ENCODE measurements around the gene HDDC3. TPM values are rescaled to one million over a fixed set of nuclear protein-coding genes. Genes with fewer than 3 reads are reported as not detected.

The HDDC3 gene
- total RNA-seq, 6 experiments from 2014 or later: 8.8 to 17.6 (median 11.5) TPM

- DNase-seq: no peak
- Histone ChIP-seq H3K9me3 (no peaks in the 10 kb centered on the region), H3K27ac (no peak overlapping the region), H3K36me3 (peaks cover 0 to 32% (median 11%) of the 10 kb centered on the region in 4 donors), H3K4me1 (peaks cover 0 to 17% (median under 1%) of the 10 kb centered on the region in 4 donors), H3K4me3 (no peak overlapping the region), H3K27me3 (no peaks in the 10 kb centered on the region)
- intact Hi-C loops (cut with DNase I): no loop called here
- ATAC-seq: no peak
- 75% methylated on average over 1 of the region's 1 CpG for WGBS (ENCODE audit: insufficient coverage, low coverage, low lambda C conversion rate, missing lambda C conversion rate)
- TF ChIP-seq POLR2A (IDR thresholded peaks at IDR 0.05) (no peak), CTCF (IDR thresholded peaks at IDR 0.05) (no peak)
These were observed 4.5 kb upstream of the HDDC3 start for GRCh38 chr15:90936823-90937222.

DNA sequence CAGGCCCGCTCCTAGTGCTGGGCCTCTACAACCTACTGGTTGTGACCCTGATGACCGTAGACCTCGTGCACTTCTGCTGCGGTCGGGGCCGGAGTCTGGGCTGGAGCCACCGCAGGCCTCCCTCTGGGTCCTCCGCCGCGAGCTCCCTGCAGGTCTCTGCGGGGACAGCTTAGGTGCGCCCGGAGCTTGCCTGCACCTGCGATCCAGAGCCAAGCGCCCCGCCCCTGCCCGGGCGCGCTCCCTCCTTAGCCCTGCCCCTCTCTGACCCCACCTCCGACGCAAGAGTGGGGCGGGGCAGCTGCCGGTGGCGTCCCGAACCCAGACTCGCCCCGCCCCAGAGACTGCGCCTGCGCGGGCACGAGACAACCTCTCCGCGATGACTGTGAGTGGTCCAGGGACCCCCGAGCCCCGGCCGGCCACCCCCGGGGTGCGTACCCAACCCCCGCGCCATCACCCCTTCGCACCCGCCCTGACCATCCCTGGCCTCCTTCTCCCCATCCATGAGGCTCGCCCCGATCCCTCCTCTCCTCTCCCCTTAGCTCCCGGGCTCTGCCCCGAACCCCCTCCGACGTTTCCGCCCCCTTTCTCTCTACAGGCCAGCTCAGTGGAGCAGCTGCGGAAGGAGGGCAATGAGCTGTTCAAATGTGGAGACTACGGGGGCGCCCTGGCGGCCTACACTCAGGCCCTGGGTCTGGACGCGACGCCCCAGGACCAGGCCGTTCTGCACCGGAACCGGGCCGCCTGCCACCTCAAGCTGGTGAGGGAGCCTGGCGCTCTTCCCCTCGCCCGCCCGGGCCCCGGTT is 2.8 kb upstream of the HDDC3 start, which contains the start of gene UNC45A:
UNC45A (plus strand) TSS at position 337 of the 803 bp plus-strand sequence; CDS start at position 377, 40 bp downstream.
- ATAC-seq: peak; percentile 78 to 89 (median 82)
- TF ChIP-seq POLR2A (IDR thresholded peaks at IDR 0.05): peak; percentile 56
- TF ChIP-seq CTCF (IDR thresholded peaks at IDR 0.05): no peak

DNA sequence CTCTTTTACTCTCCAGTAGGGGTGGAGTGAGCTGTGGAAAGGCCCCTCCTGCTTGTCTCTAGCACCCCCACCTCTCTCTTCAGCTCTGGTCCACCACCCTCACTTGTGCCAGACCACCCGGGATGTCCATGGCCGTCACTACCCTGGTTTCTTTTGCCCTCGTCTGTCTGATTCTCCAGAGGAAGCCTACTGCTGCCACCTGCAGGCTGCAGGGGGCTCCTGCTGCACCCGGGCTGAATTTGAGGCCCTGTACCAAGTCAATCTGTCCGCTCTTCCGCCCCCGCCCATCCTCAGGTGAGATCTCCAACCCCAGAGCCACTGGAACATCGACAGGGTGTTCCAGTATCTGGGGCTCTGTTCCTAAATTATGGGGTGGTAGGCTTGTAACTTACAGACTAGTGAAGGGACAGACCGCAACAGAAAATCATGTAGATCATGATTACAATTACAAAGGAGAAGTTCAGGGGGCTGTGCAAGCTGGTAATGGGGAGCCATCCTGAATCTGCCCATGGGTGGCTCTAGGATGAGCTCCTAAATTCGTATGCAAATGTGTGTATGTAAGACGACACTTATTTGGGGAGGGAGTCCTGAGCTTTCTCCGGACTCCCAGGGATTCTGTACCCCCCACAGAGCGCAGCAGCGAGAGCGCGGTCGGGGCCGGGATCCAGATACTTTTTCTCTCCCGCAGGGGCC is 2.1 kb upstream of the HDDC3 start:
- DNase-seq (peak; percentile 87 to 88 (median 87)), ATAC-seq (peak; percentile 48 to 58 (median 51))
- H3K9me3 ChIP-seq: no peaks in the 10 kb centered on the region
- peak overlapping the region; percentile 2 to 58 (median 54) for H3K27ac ChIP-seq
- WGBS (ENCODE audit: insufficient coverage, low coverage, low lambda C conversion rate, missing lambda C conversion rate): 5% methylated on average over 12 of the region's 19 CpGs
- peak overlapping the region; percentile 61 to 69 (median 63) for H3K4me3 ChIP-seq
- no peaks in the 10 kb centered on the region for H3K27me3 ChIP-seq
- intact Hi-C loops (cut with DNase I): no loop called here
- peaks cover 0 to 28% (median 6%) of the 10 kb centered on the region in 4 donors for H3K4me1 ChIP-seq
- peaks cover 0 to 8% (median 0%) of the 10 kb centered on the region in 4 donors for H3K36me3 ChIP-seq
- no peak for TF ChIP-seq POLR2A (IDR thresholded peaks at IDR 0.05)
- peak; percentile 75 to 89 (median 87) for TF ChIP-seq CTCF (IDR thresholded peaks at IDR 0.05)

More for the DNA sequence above, 2.8 kb upstream of the HDDC3 start, which contains the start of gene UNC45A:
- H3K4me1 ChIP-seq: peaks cover 0 to 28% (median 6%) of the 10 kb centered on the region in 4 donors
- 0% methylated on average over 37 of the region's 65 CpGs for WGBS (ENCODE audit: insufficient coverage, low coverage, low lambda C conversion rate, missing lambda C conversion rate)
- H3K9me3 ChIP-seq: no peaks in the 10 kb centered on the region
- H3K36me3 ChIP-seq: peaks cover 0 to 15% (median 3%) of the 10 kb centered on the region in 4 donors
- DNase-seq: peak; percentile 97 to 98 (median 97)
- H3K27ac ChIP-seq: peak within 1 kb of the TSS; percentile 20 to 58 (median 54)
- no peaks in the 10 kb centered on the region for H3K27me3 ChIP-seq
- intact Hi-C loops (cut with DNase I): no loop called here
- peak within 1 kb of the TSS; percentile 61 to 69 (median 63) for H3K4me3 ChIP-seq

GRCh38 chr15:90933301-90933700 is 952 bp upstream of the HDDC3 start:
- DNase-seq: no peak
- TF ChIP-seq CTCF (IDR thresholded peaks at IDR 0.05) (no peak), POLR2A (IDR thresholded peaks at IDR 0.05) (no peak)
- Histone ChIP-seq H3K4me3 (no peak overlapping the region), H3K27ac (no peak overlapping the region), H3K36me3 (peaks cover 0 to 3% (median 0%) of the 10 kb centered on the region in 4 donors), H3K4me1 (peaks cover 0 to 37% (median 6%) of the 10 kb centered on the region in 4 donors), H3K27me3 (no peaks in the 10 kb centered on the region), H3K9me3 (no peaks in the 10 kb centered on the region)
- ATAC-seq: no peak
- intact Hi-C loops (cut with DNase I): no loop called here
- 40% methylated on average over 1 of the region's 1 CpG for WGBS (ENCODE audit: insufficient coverage, low coverage, low lambda C conversion rate, missing lambda C conversion rate)

All from right lobe of liver (tissue), 6 donors.